ENCODE measurements around the gene NRG3.

NRG3 gene

DNA sequence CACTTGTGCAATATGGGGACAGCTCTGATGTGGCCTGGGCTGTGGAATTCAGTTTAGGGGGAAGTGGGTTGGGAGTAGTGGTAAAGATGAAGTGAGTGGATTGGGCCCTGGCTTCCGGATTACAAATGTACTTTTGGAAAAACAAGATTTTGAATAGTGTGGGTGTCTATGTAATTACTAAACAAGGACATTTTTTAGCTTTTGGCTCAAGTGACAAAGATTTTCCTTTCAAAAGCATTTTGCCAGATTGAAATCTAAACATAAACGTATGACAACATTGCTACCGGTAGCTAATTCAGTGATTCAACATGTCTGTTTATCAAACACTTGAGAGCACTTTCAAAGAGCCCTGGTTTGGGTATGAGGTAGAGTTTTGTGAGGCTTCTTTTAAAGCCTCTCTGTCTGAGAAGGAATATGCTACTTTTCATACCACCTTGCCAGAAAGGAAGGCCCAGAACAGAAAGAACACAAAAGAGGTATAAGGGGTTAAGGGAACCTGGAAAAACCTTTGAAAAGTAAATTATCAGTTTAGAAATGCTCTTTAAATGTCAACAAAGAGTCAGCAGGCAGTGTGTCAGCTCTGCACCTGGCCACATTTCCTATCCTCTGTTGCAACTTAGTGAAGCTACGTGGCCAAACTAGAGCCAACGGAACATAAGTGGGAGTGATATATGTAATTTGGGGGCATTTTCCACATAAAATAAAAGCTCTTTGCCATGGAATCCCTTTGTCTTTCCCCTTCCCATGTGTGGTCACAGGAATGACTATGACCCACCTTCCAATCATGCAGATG is 516.1 kb downstream of the NRG3 start:
- Mint-ChIP-seq H3K9me3 (peaks cover 6% of the 10 kb centered on the region), H3K4me1 (no peaks in the 10 kb centered on the region), H3K4me3 (no peak overlapping the region), H3K27me3 (no peaks in the 10 kb centered on the region), H3K27ac (no peak overlapping the region), H3K36me3 (ENCODE audit: low read depth) (no peaks in the 10 kb centered on the region)
- DNase-seq = no peak
- no peak for ATAC-seq

DNA sequence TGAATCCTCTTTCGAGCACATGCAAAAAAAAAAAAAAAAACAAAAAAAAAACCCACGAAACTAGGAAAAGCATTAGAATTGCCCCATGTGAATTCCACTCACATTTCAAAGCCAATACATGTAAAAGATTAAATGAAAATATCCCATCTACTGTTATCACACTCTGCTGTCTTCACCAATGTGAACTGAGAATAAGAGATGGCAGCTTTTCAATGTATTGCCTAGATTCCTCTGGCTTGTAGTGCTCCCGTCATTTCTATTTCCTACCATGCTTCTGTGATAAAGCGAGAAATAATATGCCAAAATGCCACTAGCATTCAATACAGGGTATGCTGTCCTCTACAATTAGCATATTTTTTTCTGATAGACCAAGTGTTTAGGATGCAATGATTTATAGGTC is 517.0 kb downstream of the NRG3 start:
- no peak overlapping the region for H3K27ac Mint-ChIP-seq
- no peak for DNase-seq

DNA sequence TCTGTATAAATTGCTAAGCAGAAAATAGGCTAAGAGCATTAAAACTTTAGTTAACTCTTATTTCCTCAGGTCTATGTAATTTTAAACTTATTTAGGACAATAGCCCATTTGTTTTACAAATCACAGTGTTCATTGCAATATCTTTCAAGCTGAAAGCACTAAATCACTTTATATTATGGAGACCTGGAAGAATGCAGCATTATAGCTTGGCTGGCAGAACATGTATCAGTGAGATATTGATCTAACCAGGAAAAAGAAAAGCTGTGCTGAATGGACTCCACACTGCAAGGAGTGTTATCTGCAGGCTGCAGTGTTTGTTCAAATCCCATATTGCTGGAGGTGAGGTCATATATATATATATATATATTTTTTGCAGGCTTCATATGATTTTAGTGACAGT is 517.5 kb downstream of the NRG3 start:
- ATAC-seq = no peak
- no peaks in the 10 kb centered on the region for H3K4me1 Mint-ChIP-seq

More for the DNA sequence above, 517.0 kb downstream of the NRG3 start:
- no peak for ATAC-seq
- Mint-ChIP-seq H3K4me1 (no peaks in the 10 kb centered on the region), H3K27me3 (no peaks in the 10 kb centered on the region), H3K9me3 (peaks cover 6% of the 10 kb centered on the region), H3K4me3 (no peak overlapping the region), H3K36me3 (ENCODE audit: low read depth) (no peaks in the 10 kb centered on the region)

DNA sequence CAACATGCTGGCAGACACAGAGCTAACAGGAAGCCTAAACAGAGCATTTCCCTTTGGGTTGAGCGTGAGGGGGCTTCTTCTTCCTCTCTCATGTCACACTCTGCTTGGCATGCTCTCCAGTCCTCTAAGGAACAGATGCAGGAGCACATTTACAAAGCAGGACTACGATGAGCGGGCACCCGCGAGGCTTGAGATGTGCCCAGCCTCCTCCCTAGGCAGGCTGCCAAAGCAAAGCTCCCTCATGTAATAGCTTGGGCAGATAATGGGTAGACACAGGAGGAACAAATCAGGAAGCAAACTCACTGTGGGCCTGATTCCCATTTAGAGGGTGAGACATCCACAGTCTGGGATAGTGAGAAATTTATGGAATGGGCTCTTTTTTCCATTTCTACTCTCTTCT is 519.1 kb downstream of the NRG3 start:
- Mint-ChIP-seq H3K4me3 (no peak overlapping the region), H3K9me3 (no peaks in the 10 kb centered on the region), H3K27ac (no peak overlapping the region), H3K27me3 (no peaks in the 10 kb centered on the region), H3K4me1 (no peaks in the 10 kb centered on the region), H3K36me3 (ENCODE audit: low read depth) (no peaks in the 10 kb centered on the region)
- DNase-seq = no peak
- ATAC-seq = no peak

More for the DNA sequence above, 517.5 kb downstream of the NRG3 start:
- Mint-ChIP-seq H3K36me3 (ENCODE audit: low read depth) (no peaks in the 10 kb centered on the region), H3K9me3 (peaks cover 6% of the 10 kb centered on the region), H3K4me3 (no peak overlapping the region), H3K27me3 (no peaks in the 10 kb centered on the region), H3K27ac (no peak overlapping the region)
- no peak for DNase-seq

DNA sequence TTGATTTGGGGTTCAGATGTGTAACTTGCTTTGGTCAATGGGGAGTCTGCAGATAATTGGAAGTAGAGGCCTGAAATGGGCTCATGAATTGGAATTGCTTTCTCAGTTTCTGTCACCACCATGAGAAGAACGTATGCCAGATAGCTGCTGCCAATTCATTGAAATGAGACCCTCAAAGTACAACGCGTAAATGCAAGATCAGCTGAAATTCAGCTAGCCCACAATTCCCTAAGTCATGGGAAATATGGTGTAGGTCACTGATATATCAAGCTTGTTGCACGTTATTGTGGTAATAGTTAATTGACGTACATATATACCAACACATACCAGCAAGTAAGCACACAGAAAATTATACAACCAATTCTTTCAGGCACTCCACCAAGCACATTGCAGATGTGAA is 520.0 kb downstream of the NRG3 start:
- H3K36me3 Mint-ChIP-seq (ENCODE audit: low read depth) = no peaks in the 10 kb centered on the region
- ATAC-seq (no peak), DNase-seq (no peak)
- H3K27me3 Mint-ChIP-seq = no peaks in the 10 kb centered on the region
- no peaks in the 10 kb centered on the region for H3K4me1 Mint-ChIP-seq
- H3K9me3 Mint-ChIP-seq = no peaks in the 10 kb centered on the region
- H3K4me3 Mint-ChIP-seq = no peak overlapping the region
- no peak overlapping the region for H3K27ac Mint-ChIP-seq

DNA sequence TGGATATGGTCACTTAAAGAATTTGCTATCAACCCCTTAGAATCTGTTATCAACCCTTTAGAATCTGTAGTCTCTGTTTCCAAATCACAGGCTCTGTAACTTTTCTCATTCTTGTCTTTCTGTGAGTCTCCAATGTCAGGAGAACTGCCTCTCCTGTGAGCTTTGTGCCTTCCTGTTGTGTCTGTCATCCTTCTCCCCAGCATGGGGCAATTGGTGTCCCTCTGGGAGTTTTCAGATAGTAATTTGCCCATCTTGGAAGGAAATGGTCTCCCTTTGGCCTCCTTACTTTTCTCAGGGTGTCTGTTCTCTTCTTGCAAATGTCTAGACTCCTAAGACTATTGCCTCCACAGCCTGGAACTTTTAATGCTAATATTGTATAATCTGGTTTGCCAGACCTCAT is 521.9 kb downstream of the NRG3 start:
- no peak for DNase-seq
- no peak overlapping the region for H3K4me3 Mint-ChIP-seq
- H3K4me1 Mint-ChIP-seq = no peaks in the 10 kb centered on the region
- no peaks in the 10 kb centered on the region for H3K27me3 Mint-ChIP-seq
- H3K9me3 Mint-ChIP-seq = no peaks in the 10 kb centered on the region
- no peak overlapping the region for H3K27ac Mint-ChIP-seq
- no peaks in the 10 kb centered on the region for H3K36me3 Mint-ChIP-seq (ENCODE audit: low read depth)
- ATAC-seq = no peak

DNA sequence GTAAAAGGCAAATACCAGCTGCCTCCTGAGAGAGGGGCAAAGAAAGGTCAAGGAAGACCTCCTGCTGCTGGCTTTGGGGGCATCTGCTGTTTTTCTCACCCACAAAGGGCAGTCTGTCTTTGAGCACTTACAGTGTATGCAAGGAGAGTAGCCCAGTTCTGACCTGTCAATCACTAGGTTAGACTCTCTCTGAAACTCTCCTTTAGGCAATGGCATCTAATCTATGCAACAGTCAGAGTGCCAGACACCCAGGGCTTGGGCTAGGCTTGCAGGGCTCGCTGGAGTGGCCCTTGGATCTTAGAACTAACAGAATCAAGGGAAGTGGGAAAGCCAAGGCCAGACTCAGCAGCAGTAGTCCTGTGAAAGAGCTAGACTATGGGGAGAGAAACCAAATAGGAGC is 522.9 kb downstream of the NRG3 start:
- H3K4me1 Mint-ChIP-seq = no peaks in the 10 kb centered on the region
- H3K4me3 Mint-ChIP-seq = no peak overlapping the region
- DNase-seq (no peak), ATAC-seq (no peak)
- H3K36me3 Mint-ChIP-seq (ENCODE audit: low read depth) = no peaks in the 10 kb centered on the region
- no peak overlapping the region for H3K27ac Mint-ChIP-seq
- H3K27me3 Mint-ChIP-seq = no peaks in the 10 kb centered on the region
- no peaks in the 10 kb centered on the region for H3K9me3 Mint-ChIP-seq

DNA sequence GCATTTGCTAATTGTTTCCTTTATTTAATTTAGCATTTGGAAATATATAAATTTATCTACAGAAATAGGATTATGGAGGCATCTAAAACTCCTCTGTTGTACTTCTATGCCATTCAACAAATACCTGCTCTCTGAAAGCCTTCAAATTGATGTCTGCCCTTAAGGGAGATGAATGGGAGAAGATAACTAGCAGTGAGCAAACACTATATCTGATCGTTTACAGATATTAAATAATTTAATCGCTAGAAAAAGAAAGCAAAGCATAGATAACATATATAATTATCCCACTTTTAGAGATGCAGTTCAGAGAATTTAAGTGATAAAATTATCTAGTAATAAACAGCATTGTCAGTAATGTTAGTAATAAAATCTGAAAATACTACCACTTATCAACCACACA is 524.9 kb downstream of the NRG3 start:
- ATAC-seq (no peak), DNase-seq (no peak)
- H3K4me1 Mint-ChIP-seq = no peaks in the 10 kb centered on the region
- no peaks in the 10 kb centered on the region for H3K9me3 Mint-ChIP-seq
- no peak overlapping the region for H3K27ac Mint-ChIP-seq
- no peak overlapping the region for H3K4me3 Mint-ChIP-seq
- no peaks in the 10 kb centered on the region for H3K36me3 Mint-ChIP-seq (ENCODE audit: low read depth)
- no peaks in the 10 kb centered on the region for H3K27me3 Mint-ChIP-seq

DNA sequence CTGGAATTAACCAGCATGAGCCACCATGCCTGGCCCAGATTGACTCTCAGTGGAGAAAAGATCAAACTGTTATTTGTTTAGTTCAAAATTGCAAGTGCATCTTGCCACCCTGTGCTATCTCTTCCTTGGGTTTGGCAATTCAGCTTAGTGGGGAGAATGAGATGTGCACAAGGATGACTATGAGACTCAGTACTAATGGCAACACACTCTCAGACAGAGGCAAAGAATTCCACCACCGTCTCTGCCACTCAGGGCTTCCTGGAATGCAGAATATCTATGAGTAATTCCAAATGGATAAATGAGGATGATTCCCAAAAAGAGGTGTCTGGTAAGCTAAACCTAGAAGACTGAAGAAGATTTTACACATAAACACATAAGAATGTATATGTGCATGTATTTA is 525.8 kb downstream of the NRG3 start:
- no peak for ATAC-seq
- no peak overlapping the region for H3K27ac Mint-ChIP-seq
- H3K36me3 Mint-ChIP-seq (ENCODE audit: low read depth) = no peaks in the 10 kb centered on the region

DNA sequence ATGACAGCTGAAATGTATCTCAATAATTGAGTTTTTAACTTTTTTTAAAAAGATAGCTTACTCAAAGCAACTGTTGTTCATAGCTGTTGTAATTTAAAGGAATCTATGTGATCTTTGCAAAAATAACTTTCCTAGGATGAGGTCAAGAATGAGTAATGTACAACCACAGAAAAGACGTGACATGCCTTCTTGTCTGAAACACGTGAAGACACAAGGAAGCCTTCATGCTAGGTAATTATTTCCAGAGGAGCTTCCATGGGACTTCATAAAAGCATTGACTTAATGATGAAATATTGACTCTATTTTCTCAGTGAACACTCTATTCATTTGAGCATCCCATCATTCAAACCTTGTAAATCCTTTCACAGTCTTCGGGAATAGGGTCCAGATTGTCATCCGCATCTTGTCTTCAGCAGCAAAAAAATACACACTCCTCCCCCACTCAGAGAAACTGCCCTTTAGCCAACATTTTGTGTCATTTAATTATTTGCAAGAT is 528.0 kb downstream of the NRG3 start:
- Mint-ChIP-seq H3K4me3 (no peak overlapping the region), H3K27me3 (no peaks in the 10 kb centered on the region), H3K9me3 (no peaks in the 10 kb centered on the region), H3K4me1 (no peaks in the 10 kb centered on the region), H3K27ac (no peak overlapping the region), H3K36me3 (ENCODE audit: low read depth) (no peaks in the 10 kb centered on the region)
- DNase-seq = no peak
- ATAC-seq = no peak

More for the DNA sequence above, 525.8 kb downstream of the NRG3 start:
- H3K9me3 Mint-ChIP-seq = no peaks in the 10 kb centered on the region
- DNase-seq = no peak
- no peaks in the 10 kb centered on the region for H3K4me1 Mint-ChIP-seq
- no peak overlapping the region for H3K4me3 Mint-ChIP-seq
- H3K27me3 Mint-ChIP-seq = no peaks in the 10 kb centered on the region

DNA sequence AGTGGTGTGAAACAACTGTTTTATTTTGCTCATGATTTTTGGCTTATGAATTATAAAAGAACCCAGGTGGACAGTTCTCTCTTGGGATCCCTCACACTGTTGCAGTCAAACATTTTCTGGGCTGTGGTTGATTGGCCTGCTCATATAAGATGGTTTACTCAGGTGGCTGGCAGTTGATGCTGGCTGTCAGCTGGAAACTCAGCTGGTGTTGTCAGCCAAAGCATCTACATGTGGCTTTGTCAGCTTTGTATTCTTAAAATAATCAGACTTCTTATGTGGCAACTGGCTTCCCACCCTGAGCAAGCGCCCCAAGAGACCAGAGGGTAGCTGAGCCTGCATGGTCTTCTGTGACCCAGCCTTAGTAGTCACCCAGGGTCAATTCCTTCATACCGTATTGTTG is 534.7 kb downstream of the NRG3 start:
- no peaks in the 10 kb centered on the region for H3K27me3 Mint-ChIP-seq
- H3K4me1 Mint-ChIP-seq = no peaks in the 10 kb centered on the region
- peaks cover 14% of the 10 kb centered on the region for H3K9me3 Mint-ChIP-seq
- no peaks in the 10 kb centered on the region for H3K36me3 Mint-ChIP-seq (ENCODE audit: low read depth)
- DNase-seq = no peak
- ATAC-seq = no peak
- no peak overlapping the region for H3K27ac Mint-ChIP-seq
- H3K4me3 Mint-ChIP-seq = no peak overlapping the region

DNA sequence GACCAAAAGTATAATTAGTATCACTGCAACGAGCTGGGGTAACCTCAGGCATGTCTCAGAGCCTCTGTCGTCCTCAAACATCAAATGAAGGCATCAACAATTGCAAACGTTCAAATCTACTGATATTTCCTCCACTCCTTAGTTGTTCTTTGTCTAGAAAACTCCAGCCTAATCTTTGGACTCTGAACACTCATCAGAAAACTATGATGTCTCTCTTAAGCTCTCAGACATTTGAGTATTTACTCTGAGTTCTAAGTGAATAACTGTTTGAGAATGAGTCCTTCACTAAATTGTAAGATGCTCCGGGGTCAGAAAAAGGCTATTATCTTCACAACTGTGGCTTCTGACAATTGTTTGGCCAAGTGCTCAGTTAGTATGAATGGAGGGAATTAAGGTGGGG is 536.4 kb downstream of the NRG3 start:
- Mint-ChIP-seq H3K36me3 (ENCODE audit: low read depth) (no peaks in the 10 kb centered on the region), H3K27me3 (no peaks in the 10 kb centered on the region), H3K27ac (no peak overlapping the region), H3K4me1 (no peaks in the 10 kb centered on the region), H3K4me3 (no peak overlapping the region), H3K9me3 (peaks cover 14% of the 10 kb centered on the region)
- no peak for ATAC-seq
- DNase-seq = no peak

DNA sequence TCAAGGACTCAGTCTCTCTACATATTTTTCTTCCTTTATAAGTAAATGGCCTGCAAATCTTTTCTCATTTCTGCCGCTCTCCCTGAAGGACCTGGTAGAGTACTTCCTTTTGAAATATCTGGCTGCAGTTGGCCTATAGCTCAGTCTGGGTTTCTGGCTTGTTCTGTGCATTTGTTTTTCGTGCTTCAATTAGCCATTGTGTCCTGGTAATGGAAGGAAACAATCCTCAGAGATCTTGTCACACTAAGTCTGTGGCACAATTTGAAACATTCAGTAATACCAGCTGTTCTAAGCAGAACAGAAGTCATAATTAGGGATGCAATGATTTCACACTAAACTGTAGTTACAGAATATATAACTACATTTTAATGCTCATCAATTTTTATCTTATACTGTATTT is 545.0 kb downstream of the NRG3 start:
- Mint-ChIP-seq H3K27me3 (no peaks in the 10 kb centered on the region), H3K4me3 (no peak overlapping the region), H3K27ac (no peak overlapping the region), H3K36me3 (ENCODE audit: low read depth) (peaks cover 1% of the 10 kb centered on the region), H3K9me3 (peaks cover 23% of the 10 kb centered on the region), H3K4me1 (no peaks in the 10 kb centered on the region)
- no peak for DNase-seq
- ATAC-seq = no peak

DNA sequence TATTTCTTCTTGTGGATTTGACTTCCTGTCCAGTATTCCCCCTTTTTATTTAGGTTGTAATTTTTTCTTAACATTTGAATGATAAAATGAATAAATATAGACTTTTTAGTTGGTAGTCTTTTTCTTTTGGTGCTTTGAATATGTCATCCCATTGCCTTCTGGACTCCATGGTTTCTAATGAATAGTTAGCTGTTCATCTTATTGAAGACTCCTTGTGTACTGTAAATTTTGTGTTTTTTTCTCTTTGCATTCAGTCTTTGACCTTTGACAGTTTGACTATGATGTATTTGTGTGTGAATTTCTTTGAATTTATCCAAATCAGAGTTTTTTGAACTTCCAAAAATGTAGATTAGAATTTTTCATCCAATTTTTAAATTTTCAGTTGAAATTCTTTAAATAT is 554.3 kb downstream of the NRG3 start:
- H3K9me3 Mint-ChIP-seq = peaks cover 28% of the 10 kb centered on the region
- ATAC-seq (no peak), DNase-seq (no peak)
- H3K27ac Mint-ChIP-seq = no peak overlapping the region
- no peak overlapping the region for H3K4me3 Mint-ChIP-seq
- no peaks in the 10 kb centered on the region for H3K27me3 Mint-ChIP-seq
- H3K4me1 Mint-ChIP-seq = no peaks in the 10 kb centered on the region
- no peaks in the 10 kb centered on the region for H3K36me3 Mint-ChIP-seq (ENCODE audit: low read depth)

DNA sequence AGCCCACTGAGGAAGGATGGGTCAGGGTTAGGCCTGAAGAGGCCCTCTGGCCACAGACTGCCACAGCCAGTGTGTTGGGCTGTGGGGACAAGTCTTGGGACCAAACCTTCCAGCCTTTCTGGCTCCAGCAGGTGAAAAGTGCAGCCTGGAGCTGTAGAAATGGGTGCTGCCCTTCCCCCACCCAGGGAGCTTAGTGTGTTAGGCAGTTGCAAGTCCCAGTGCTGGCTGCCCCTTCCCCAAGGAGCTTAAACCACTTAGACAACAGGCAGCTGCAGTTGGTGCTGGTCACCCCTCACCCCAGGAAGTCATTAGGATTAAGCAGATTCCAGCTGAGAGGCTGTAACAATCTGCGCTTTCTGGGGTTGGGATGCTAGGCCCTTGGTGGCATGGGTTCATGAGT is 563.3 kb downstream of the NRG3 start:
- DNase-seq (no peak), ATAC-seq (no peak)
- H3K27ac Mint-ChIP-seq = no peak overlapping the region
- H3K36me3 Mint-ChIP-seq (ENCODE audit: low read depth) = no peaks in the 10 kb centered on the region
- no peaks in the 10 kb centered on the region for H3K27me3 Mint-ChIP-seq
- H3K4me1 Mint-ChIP-seq = no peaks in the 10 kb centered on the region
- H3K4me3 Mint-ChIP-seq = no peak overlapping the region
- H3K9me3 Mint-ChIP-seq = peaks cover 3% of the 10 kb centered on the region

DNA sequence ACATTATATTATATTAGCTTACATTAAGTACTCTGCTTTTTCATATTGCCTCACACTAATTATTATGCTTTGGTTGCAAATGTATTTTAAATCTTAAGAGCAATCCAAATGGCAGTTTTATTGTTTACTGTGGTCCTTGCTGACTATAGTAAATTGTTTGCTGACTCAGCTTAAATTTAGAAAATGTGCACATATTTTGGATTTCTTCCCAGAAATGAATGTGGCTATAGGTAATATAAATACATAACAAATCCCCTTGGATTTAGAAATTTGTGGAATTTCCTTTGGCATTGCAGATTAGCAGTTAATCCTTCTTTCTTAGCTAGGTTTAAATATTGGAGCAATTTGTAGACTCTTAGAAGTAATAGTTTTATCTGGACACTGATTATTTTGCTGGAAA is 565.8 kb downstream of the NRG3 start:
- H3K27me3 Mint-ChIP-seq = no peaks in the 10 kb centered on the region
- no peak for DNase-seq
- ATAC-seq = no peak
- no peak overlapping the region for H3K4me3 Mint-ChIP-seq
- no peaks in the 10 kb centered on the region for H3K4me1 Mint-ChIP-seq
- no peak overlapping the region for H3K27ac Mint-ChIP-seq
- H3K9me3 Mint-ChIP-seq = peaks cover 3% of the 10 kb centered on the region
- H3K36me3 Mint-ChIP-seq (ENCODE audit: low read depth) = no peaks in the 10 kb centered on the region
